ENCODE measurements around the gene ZDHHC22.
"Not testable (repeated sequence)": the region's sequence is repeated elsewhere in the genome, so short reads cannot be mapped to it uniquely, and the experiment has no call there.

ZDHHC22 gene

DNA sequence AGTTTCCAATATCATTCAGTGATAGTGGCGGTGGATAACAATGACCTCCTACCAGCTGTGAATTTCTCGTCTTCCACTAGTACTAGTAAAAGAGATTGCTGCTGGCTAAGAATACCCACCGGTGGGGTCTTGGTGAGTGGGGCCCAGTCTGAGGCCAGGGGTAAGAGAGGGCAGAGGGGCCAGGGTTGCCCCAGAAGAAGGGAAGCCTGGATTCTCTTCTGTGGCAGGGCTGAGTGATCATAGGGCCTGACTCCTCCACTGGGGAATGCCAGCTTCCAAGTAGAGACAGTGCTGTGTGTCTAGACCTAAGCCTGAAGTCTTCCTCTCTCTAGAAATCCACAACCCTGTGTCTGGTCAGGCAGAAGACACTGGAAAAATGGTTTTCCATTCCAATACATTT lies 34.3 kb upstream of the ZDHHC22 start:
- Histone ChIP-seq H3K36me3 (ENCODE audit: insufficient read depth, low read length) (no peaks in the 10 kb centered on the region), H4K20me1 (ENCODE audit: insufficient read depth, low read length) (no peaks in the 10 kb centered on the region), H3K9me3 (ENCODE audit: low read length) (no peaks in the 10 kb centered on the region), H3K27ac (ENCODE audit: low read depth, low read length, poor library complexity, severe bottlenecking) (no peak overlapping the region), H3K79me2 (ENCODE audit: insufficient read depth, low read length) (no peaks in the 10 kb centered on the region), H3K4me1 (ENCODE audit: insufficient read depth, low read length, severe bottlenecking) (peaks cover 2% of the 10 kb centered on the region), H3K4me2 (ENCODE audit: low read length) (no peak overlapping the region), H3K4me3 (ENCODE audit: low read depth, low read length, poor library complexity, severe bottlenecking) (no peak overlapping the region), H3K9ac (ENCODE audit: low read length) (no peak overlapping the region), H3K27me3 (ENCODE audit: insufficient read depth, low read length) (no peaks in the 10 kb centered on the region; the same call in 1 of the 2 replicates), H3K9me2 (ENCODE audit: low read depth, low read length) (no peaks in the 10 kb centered on the region), H3F3A (ENCODE audit: insufficient read depth, low read length) (no peaks in the 10 kb centered on the region), H2AFZ (ENCODE audit: low read length) (no peak overlapping the region)
- TF ChIP-seq CTCF (IDR thresholded peaks at IDR 0.05; ENCODE audit: low read length) (no peak), EZH2 (IDR thresholded peaks at IDR 0.05; ENCODE audit: borderline replicate concordance, low read length) (no peak)

DNA sequence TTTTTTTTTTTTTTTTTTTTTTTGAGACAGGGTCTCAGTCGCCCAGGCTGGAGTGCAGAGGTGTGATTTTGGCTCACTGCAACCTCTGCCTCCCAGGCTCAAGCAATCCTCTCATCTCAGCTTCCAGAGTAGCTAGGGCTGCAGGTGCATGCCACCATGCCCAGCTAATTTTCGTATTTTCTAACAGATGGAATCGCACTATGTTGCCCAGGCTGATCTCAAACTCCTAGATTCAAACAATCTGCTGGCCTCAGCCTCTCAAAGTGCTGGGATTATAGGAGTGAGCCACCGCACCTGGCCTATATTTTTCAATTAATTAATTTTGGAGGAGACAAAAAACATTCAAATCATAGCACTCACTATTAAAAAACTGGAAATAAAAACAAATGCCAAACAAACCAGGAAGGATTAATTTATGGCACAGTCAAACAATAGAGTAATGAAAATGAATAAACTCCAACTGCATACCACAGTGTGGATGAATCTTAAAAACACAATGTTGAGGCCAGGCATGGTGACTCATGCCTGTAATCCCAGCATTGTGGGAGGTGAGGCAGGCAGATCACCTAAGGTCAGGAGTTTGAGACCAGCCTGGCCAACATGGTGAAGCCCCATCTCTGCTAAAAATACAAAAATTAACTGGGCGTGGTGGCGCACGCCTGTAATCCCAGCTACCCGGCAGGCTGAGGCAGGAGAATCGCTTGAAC lies 32.5 kb upstream of the ZDHHC22 start:
- not testable (repeated sequence) for H3K36me3 ChIP-seq (ENCODE audit: insufficient read depth, low read length); H3K27ac ChIP-seq (ENCODE audit: low read depth, low read length, poor library complexity, severe bottlenecking); H3K9ac ChIP-seq (ENCODE audit: low read length); H3K9me2 ChIP-seq (ENCODE audit: low read depth, low read length); H3K9me3 ChIP-seq (ENCODE audit: low read length); H3F3A ChIP-seq (ENCODE audit: insufficient read depth, low read length); H3K4me2 ChIP-seq (ENCODE audit: low read length); H3K27me3 ChIP-seq (ENCODE audit: insufficient read depth, low read length); H3K4me3 ChIP-seq (ENCODE audit: low read depth, low read length, poor library complexity, severe bottlenecking); H4K20me1 ChIP-seq (ENCODE audit: insufficient read depth, low read length); H3K79me2 ChIP-seq (ENCODE audit: insufficient read depth, low read length); H3K4me1 ChIP-seq (ENCODE audit: insufficient read depth, low read length, severe bottlenecking); H2AFZ ChIP-seq (ENCODE audit: low read length)

GRCh38 chr14:77172916-77173315 lies 31.3 kb upstream of the ZDHHC22 start:
- no peak overlapping the region for H3K4me2 ChIP-seq (ENCODE audit: low read length)
- H3K27me3 ChIP-seq (ENCODE audit: insufficient read depth, low read length): no peaks in the 10 kb centered on the region; the same call in 1 of the 2 replicates
- no peak overlapping the region for H2AFZ ChIP-seq (ENCODE audit: low read length)
- no peak overlapping the region for H3K9ac ChIP-seq (ENCODE audit: low read length)
- no peak overlapping the region for H3K4me3 ChIP-seq (ENCODE audit: low read depth, low read length, poor library complexity, severe bottlenecking)
- no peak overlapping the region for H3K27ac ChIP-seq (ENCODE audit: low read depth, low read length, poor library complexity, severe bottlenecking)
- no peaks in the 10 kb centered on the region for H3K79me2 ChIP-seq (ENCODE audit: insufficient read depth, low read length)
- H4K20me1 ChIP-seq (ENCODE audit: insufficient read depth, low read length): no peaks in the 10 kb centered on the region
- H3K9me3 ChIP-seq (ENCODE audit: low read length): peaks cover 9% of the 10 kb centered on the region
- no peaks in the 10 kb centered on the region for H3F3A ChIP-seq (ENCODE audit: insufficient read depth, low read length)
- no peak for TF ChIP-seq CTCF (IDR thresholded peaks at IDR 0.05; ENCODE audit: low read length)
- no peak for TF ChIP-seq EZH2 (IDR thresholded peaks at IDR 0.05; ENCODE audit: borderline replicate concordance, low read length)
- no peaks in the 10 kb centered on the region for H3K9me2 ChIP-seq (ENCODE audit: low read depth, low read length)
- H3K36me3 ChIP-seq (ENCODE audit: insufficient read depth, low read length): no peaks in the 10 kb centered on the region
- no peaks in the 10 kb centered on the region for H3K4me1 ChIP-seq (ENCODE audit: insufficient read depth, low read length, severe bottlenecking)

DNA sequence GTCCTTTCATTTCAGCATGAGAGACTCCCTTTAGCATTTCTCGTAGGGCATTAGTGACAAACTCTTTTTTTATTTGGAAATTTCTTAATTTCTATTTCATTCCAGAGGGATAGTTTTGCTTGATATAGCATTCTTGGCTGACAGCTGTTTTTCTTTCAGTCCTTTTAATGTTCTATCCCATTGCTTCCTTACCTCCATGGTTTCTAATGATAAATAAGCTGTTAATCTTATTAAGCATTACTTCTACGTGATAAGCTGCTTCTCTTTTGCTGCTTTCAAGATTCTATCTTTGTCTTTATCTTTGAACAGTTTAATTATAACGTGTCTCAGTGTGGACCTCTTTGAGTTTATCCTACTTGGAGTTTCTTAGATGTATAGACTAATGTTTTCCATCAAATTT lies 28.5 kb upstream of the ZDHHC22 start:
- Histone ChIP-seq H3K4me1 (ENCODE audit: insufficient read depth, low read length, severe bottlenecking) (no peaks in the 10 kb centered on the region), H3F3A (ENCODE audit: insufficient read depth, low read length) (no peaks in the 10 kb centered on the region), H4K20me1 (ENCODE audit: insufficient read depth, low read length) (no peaks in the 10 kb centered on the region), H3K9me2 (ENCODE audit: low read depth, low read length) (no peaks in the 10 kb centered on the region), H3K27ac (ENCODE audit: low read depth, low read length, poor library complexity, severe bottlenecking) (no peak overlapping the region), H3K36me3 (ENCODE audit: insufficient read depth, low read length) (no peaks in the 10 kb centered on the region), H3K9me3 (ENCODE audit: low read length) (peaks cover 9% of the 10 kb centered on the region), H3K27me3 (ENCODE audit: insufficient read depth, low read length) (no peaks in the 10 kb centered on the region; the same call in 1 of the 2 replicates), H3K4me2 (ENCODE audit: low read length) (no peak overlapping the region), H3K9ac (ENCODE audit: low read length) (no peak overlapping the region), H3K79me2 (ENCODE audit: insufficient read depth, low read length) (no peaks in the 10 kb centered on the region), H3K4me3 (ENCODE audit: low read depth, low read length, poor library complexity, severe bottlenecking) (no peak overlapping the region), H2AFZ (ENCODE audit: low read length) (no peak overlapping the region)
- no peak for TF ChIP-seq CTCF (IDR thresholded peaks at IDR 0.05; ENCODE audit: low read length)
- no peak for TF ChIP-seq EZH2 (IDR thresholded peaks at IDR 0.05; ENCODE audit: borderline replicate concordance, low read length)

Data from OCI-LY1 (cell line).